Activated naive CD4-positive, alpha-beta T cell treated with anti-CD3 and anti-CD28 coated beads for 36 hours (primary cell): ENCODE measurements around the gene LIPC. TPM values are rescaled to one million over a fixed set of nuclear protein-coding genes. Genes with fewer than 3 reads are reported as not detected.

Experiments
- CTCF ChIA-PET: fragments of 350-600 bp; sonication (Branson Sonifier 250); formaldehyde crosslinking; loops from one replicate; lab custom pipeline; 2021; ENCODE audit warnings: antibody characterized with exemption; lab: Charles Lee
- DNase-seq: peaks from one replicate; pipeline ENCODE4 v3.0.0-alpha.2; 2020
- H3K27ac Mint-ChIP-seq: one replicate; pipeline ENCODE4 v1.8.0; 2021; ENCODE audit warnings: mild to moderate bottlenecking, mixed read lengths
- H3K27me3 Mint-ChIP-seq: one replicate; pipeline ENCODE4 v1.8.0; 2021; ENCODE audit warnings: low read depth, mixed read lengths
- H3K36me3 Mint-ChIP-seq: one replicate; pipeline ENCODE4 v1.8.0; 2021; ENCODE audit warnings: low read depth, mixed read lengths
- H3K4me1 Mint-ChIP-seq: one replicate; pipeline ENCODE4 v1.8.0; 2021; ENCODE audit warnings: low read depth, mixed read lengths
- H3K4me3 Mint-ChIP-seq: one replicate; pipeline ENCODE4 v1.8.0; 2021; ENCODE audit warnings: mild to moderate bottlenecking, moderate library complexity, mixed read lengths
- H3K9me3 Mint-ChIP-seq: one replicate; pipeline ENCODE4 v1.8.0; 2021; ENCODE audit warnings: mixed read lengths
- intact Hi-C: fragments of 100-400 bp; cut with micrococcal nuclease; formaldehyde crosslinking; loops from one replicate; pipeline ENCODE4 v1.15.1; 2023
- total RNA-seq, 2 experiments: library from RNA; stranded (reverse); gene quantifications; one replicate each; pipeline ENCODE4 v1.2.3, GENCODE V29; 2021

LIPC gene
- total RNA-seq, 2 experiments from 2014 or later, result 0.14 to 0.47 TPM

GRCh38 chr15:58448906-58449305 lies 17.1 kb downstream of the LIPC start:
- no peak overlapping the region for H3K27ac Mint-ChIP-seq
- no peak for DNase-seq
- no peaks in the 10 kb centered on the region for H3K27me3 Mint-ChIP-seq
- H3K9me3 Mint-ChIP-seq, result no peaks in the 10 kb centered on the region
- CTCF ChIA-PET, result no interaction called here
- no peak overlapping the region for H3K4me3 Mint-ChIP-seq
- no peaks in the 10 kb centered on the region for H3K36me3 Mint-ChIP-seq
- intact Hi-C loops, result loop anchor here (5.0 kb wide), 1 partner anchor 38 kb away; no protein-coding TSS in a partner anchor
- H3K4me1 Mint-ChIP-seq, result peaks cover 8% of the 10 kb centered on the region

- no peaks in the 10 kb centered on the region for H3K9me3 Mint-ChIP-seq
- no peak overlapping the region for H3K4me3 Mint-ChIP-seq
- no peaks in the 10 kb centered on the region for H3K27me3 Mint-ChIP-seq
- DNase-seq, result no peak
- intact Hi-C loops, result loop anchor here (10.0 kb wide), 1 partner anchor 303 kb away; no protein-coding TSS in a partner anchor
- no peaks in the 10 kb centered on the region for H3K36me3 Mint-ChIP-seq
- H3K27ac Mint-ChIP-seq, result no peak overlapping the region
- peaks cover 23% of the 10 kb centered on the region for H3K4me1 Mint-ChIP-seq
- CTCF ChIA-PET, result no interaction called here
These were observed 20.0 kb downstream of the LIPC start for GRCh38 chr15:58451826-58452225.

GRCh38 chr15:58452775-58453174 lies 21.0 kb downstream of the LIPC start:
- Mint-ChIP-seq H3K27ac (no peak overlapping the region), H3K4me1 (peaks cover 25% of the 10 kb centered on the region), H3K27me3 (no peaks in the 10 kb centered on the region), H3K4me3 (no peak overlapping the region), H3K9me3 (no peaks in the 10 kb centered on the region), H3K36me3 (no peaks in the 10 kb centered on the region)
- DNase-seq, result no peak
- CTCF ChIA-PET, result no interaction called here
- intact Hi-C loops, result loop anchor here (10.0 kb wide), 1 partner anchor 302 kb away; no protein-coding TSS in a partner anchor

GRCh38 chr15:58453931-58454793 lies 22.4 kb downstream of the LIPC start:
- H3K4me3 Mint-ChIP-seq, result no peak overlapping the region
- no peaks in the 10 kb centered on the region for H3K36me3 Mint-ChIP-seq
- no peak overlapping the region for H3K27ac Mint-ChIP-seq
- peak; percentile 64 for DNase-seq
- CTCF ChIA-PET, result no interaction called here
- H3K4me1 Mint-ChIP-seq, result peaks cover 39% of the 10 kb centered on the region
- no peaks in the 10 kb centered on the region for H3K27me3 Mint-ChIP-seq
- intact Hi-C loops, result loop anchor here (10.0 kb wide), 1 partner anchor 301 kb away; no protein-coding TSS in a partner anchor
- no peaks in the 10 kb centered on the region for H3K9me3 Mint-ChIP-seq

GRCh38 chr15:58454950-58455401 lies 23.2 kb downstream of the LIPC start:
- no peak overlapping the region for H3K4me3 Mint-ChIP-seq
- DNase-seq, result no peak
- no peak overlapping the region for H3K27ac Mint-ChIP-seq
- H3K4me1 Mint-ChIP-seq, result peaks cover 46% of the 10 kb centered on the region
- H3K9me3 Mint-ChIP-seq, result no peaks in the 10 kb centered on the region
- intact Hi-C loops, result loop anchor here (1.0 to 10.0 kb wide), 2 partner anchors 17 to 300 kb away; no protein-coding TSS in a partner anchor
- CTCF ChIA-PET, result no interaction called here
- no peaks in the 10 kb centered on the region for H3K36me3 Mint-ChIP-seq
- no peaks in the 10 kb centered on the region for H3K27me3 Mint-ChIP-seq

GRCh38 chr15:58457466-58457965 lies 25.7 kb downstream of the LIPC start:
- H3K4me1 Mint-ChIP-seq, result peaks cover 58% of the 10 kb centered on the region
- H3K9me3 Mint-ChIP-seq, result no peaks in the 10 kb centered on the region
- CTCF ChIA-PET, result interaction anchor here (0.8 to 0.9 kb wide), 2 partner anchors 11 to 123 kb away, joined by 3 read pairs; no protein-coding TSS in a partner anchor
- no peaks in the 10 kb centered on the region for H3K27me3 Mint-ChIP-seq
- no peaks in the 10 kb centered on the region for H3K36me3 Mint-ChIP-seq
- no peak overlapping the region for H3K4me3 Mint-ChIP-seq
- H3K27ac Mint-ChIP-seq, result no peak overlapping the region
- DNase-seq, result peak; percentile 34
- intact Hi-C loops, result loop anchor here (10.0 kb wide), 1 partner anchor 297 kb away; no protein-coding TSS in a partner anchor

- CTCF ChIA-PET, result interaction anchor here (0.8 to 1.6 kb wide), 3 partner anchors 11 to 313 kb away, joined by 3 read pairs; partner anchors contain the start of gene MINDY2
- no peaks in the 10 kb centered on the region for H3K27me3 Mint-ChIP-seq
- DNase-seq, result no peak
- intact Hi-C loops, result loop anchor here (10.0 kb wide), 1 partner anchor 297 kb away; no protein-coding TSS in a partner anchor
- H3K27ac Mint-ChIP-seq, result no peak overlapping the region
- H3K9me3 Mint-ChIP-seq, result no peaks in the 10 kb centered on the region
- peaks cover 64% of the 10 kb centered on the region for H3K4me1 Mint-ChIP-seq
- H3K36me3 Mint-ChIP-seq, result no peaks in the 10 kb centered on the region
- H3K4me3 Mint-ChIP-seq, result no peak overlapping the region
These were observed 26.3 kb downstream of the LIPC start for GRCh38 chr15:58458076-58458475.

GRCh38 chr15:58459045-58459444 lies 27.3 kb downstream of the LIPC start:
- H3K4me3 Mint-ChIP-seq, result no peak overlapping the region
- H3K9me3 Mint-ChIP-seq, result no peaks in the 10 kb centered on the region
- CTCF ChIA-PET, result interaction anchor here (0.6 to 1.6 kb wide), 2 partner anchors 58 to 312 kb away, joined by 3 to 4 read pairs; partner anchors contain the start of gene MINDY2
- H3K36me3 Mint-ChIP-seq, result no peaks in the 10 kb centered on the region
- no peak for DNase-seq
- intact Hi-C loops, result loop anchor here (10.0 kb wide), 1 partner anchor 296 kb away; no protein-coding TSS in a partner anchor
- peaks cover 69% of the 10 kb centered on the region for H3K4me1 Mint-ChIP-seq
- H3K27me3 Mint-ChIP-seq, result no peaks in the 10 kb centered on the region
- no peak overlapping the region for H3K27ac Mint-ChIP-seq

GRCh38 chr15:58459560-58459959 lies 27.8 kb downstream of the LIPC start:
- no peaks in the 10 kb centered on the region for H3K27me3 Mint-ChIP-seq
- H3K36me3 Mint-ChIP-seq, result no peaks in the 10 kb centered on the region
- DNase-seq, result no peak
- intact Hi-C loops, result loop anchor here (10.0 kb wide), 1 partner anchor 295 kb away; no protein-coding TSS in a partner anchor
- peaks cover 68% of the 10 kb centered on the region for H3K4me1 Mint-ChIP-seq
- H3K27ac Mint-ChIP-seq, result no peak overlapping the region
- CTCF ChIA-PET, result interaction anchor here (1.6 kb wide), 1 partner anchor 311 kb away, joined by 3 read pairs; the partner anchor contains the start of gene MINDY2
- no peaks in the 10 kb centered on the region for H3K9me3 Mint-ChIP-seq
- no peak overlapping the region for H3K4me3 Mint-ChIP-seq

- Mint-ChIP-seq H3K4me3 (no peak overlapping the region), H3K9me3 (no peaks in the 10 kb centered on the region), H3K27me3 (no peaks in the 10 kb centered on the region), H3K4me1 (peaks cover 63% of the 10 kb centered on the region), H3K27ac (no peak overlapping the region), H3K36me3 (no peaks in the 10 kb centered on the region)
- intact Hi-C loops, result no loop called here
- CTCF ChIA-PET, result no interaction called here
- no peak for DNase-seq
These were observed 28.5 kb downstream of the LIPC start for GRCh38 chr15:58460116-58460790.

GRCh38 chr15:58460872-58461271 lies 29.1 kb downstream of the LIPC start:
- no peak for DNase-seq
- H3K36me3 Mint-ChIP-seq, result no peaks in the 10 kb centered on the region
- H3K27me3 Mint-ChIP-seq, result no peaks in the 10 kb centered on the region
- H3K9me3 Mint-ChIP-seq, result no peaks in the 10 kb centered on the region
- no peak overlapping the region for H3K27ac Mint-ChIP-seq
- H3K4me3 Mint-ChIP-seq, result no peak overlapping the region
- peaks cover 67% of the 10 kb centered on the region for H3K4me1 Mint-ChIP-seq
- CTCF ChIA-PET, result no interaction called here
- intact Hi-C loops, result no loop called here

GRCh38 chr15:58462547-58462946 lies 30.8 kb downstream of the LIPC start:
- CTCF ChIA-PET, result no interaction called here
- DNase-seq, result no peak

More at GRCh38 chr15:58462547-58462946, 30.8 kb downstream of the LIPC start:
- Mint-ChIP-seq H3K4me1 (peaks cover 74% of the 10 kb centered on the region), H3K27ac (no peak overlapping the region), H3K4me3 (no peak overlapping the region), H3K9me3 (no peaks in the 10 kb centered on the region), H3K36me3 (no peaks in the 10 kb centered on the region), H3K27me3 (no peaks in the 10 kb centered on the region)
- intact Hi-C loops, result no loop called here
